ENCODE measurements around the gene NFX1.

- TF ChIP-seq CTCF (IDR thresholded peaks at IDR 0.05) (no peak), POLR2A (IDR thresholded peaks at IDR 0.05) (no peak)
Measured at GRCh38 chr9:33306037-33306436, 15.7 kb downstream of the NFX1 start.

Data from gastroesophageal sphincter (tissue), 3 donors.